HG02870 (cell line): ENCODE results near the gene FLOT1.

Experiments used
- ATAC-seq: cut with Tn5 transposase; IDR thresholded peaks from one replicate; pipeline ENCODE4 v1.9.1; 2021; ENCODE audit warnings: mild to moderate bottlenecking, moderate library complexity; ENCODE audit not compliant: unreplicated experiment

The FLOT1 gene

GRCh38 chr6:30742316-30743098 lies at the start of gene FLOT1:
Gene FLOT1, minus strand, starts transcription at chr6:30742687. Its CDS starts 498 bp downstream, at chr6:30742189.
- ATAC-seq = peak; percentile 64

DNA sequence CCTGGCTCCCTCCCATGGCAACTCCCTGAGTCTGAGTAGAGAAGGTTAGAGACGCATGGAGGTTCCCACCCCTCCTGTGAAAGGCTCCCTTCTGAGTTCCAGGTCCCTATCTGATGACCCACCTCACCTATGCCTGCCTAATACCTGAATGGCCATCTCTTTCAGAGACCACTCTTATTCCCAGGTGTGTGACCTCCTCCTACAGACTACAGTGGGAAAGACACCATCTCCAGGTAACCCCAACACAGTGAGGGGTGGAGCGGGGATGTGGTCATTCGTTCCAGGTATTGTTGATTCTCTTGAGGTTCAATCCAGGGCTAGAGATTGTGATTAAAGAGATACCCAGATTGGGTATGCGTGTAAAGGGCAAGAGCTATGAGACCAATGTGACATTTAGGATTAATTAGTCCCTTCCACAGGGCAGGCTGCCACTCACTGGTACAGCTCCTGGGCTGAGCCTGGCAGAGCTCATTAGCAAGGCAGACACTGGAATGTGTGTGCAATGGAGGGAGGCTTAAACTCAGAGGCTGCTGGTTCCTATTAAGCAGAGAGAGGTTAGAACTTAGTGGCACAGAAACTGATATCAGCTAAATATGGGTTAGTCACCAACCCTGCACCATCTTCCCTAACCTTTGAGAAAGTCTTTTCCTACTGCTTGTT lies 48.4 kb upstream of the FLOT1 start:
- ATAC-seq = no peak

DNA sequence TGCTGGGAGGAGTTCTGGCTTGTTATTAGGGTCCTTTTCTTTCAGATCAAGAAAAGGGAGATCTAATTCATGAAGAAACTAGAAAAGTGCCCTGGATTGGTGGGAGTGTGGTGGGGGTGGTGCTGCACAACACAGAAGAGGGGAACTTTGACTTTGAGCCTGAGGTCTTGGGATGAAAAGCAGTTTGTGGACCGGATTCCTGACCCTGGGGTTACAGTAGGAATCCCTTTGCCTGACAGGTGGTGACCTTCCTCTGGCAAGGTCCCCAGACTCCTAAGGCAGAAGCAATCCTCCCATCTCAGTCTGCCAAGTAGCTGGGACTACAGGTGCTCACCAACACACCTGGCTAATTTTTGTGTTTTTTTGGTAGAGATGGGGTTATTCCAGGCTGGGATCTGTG lies 47.1 kb upstream of the FLOT1 start:
- ATAC-seq = no peak

- no peak for ATAC-seq
Observed at GRCh38 chr6:30787954-30788353, 45.5 kb upstream of the FLOT1 start.

DNA sequence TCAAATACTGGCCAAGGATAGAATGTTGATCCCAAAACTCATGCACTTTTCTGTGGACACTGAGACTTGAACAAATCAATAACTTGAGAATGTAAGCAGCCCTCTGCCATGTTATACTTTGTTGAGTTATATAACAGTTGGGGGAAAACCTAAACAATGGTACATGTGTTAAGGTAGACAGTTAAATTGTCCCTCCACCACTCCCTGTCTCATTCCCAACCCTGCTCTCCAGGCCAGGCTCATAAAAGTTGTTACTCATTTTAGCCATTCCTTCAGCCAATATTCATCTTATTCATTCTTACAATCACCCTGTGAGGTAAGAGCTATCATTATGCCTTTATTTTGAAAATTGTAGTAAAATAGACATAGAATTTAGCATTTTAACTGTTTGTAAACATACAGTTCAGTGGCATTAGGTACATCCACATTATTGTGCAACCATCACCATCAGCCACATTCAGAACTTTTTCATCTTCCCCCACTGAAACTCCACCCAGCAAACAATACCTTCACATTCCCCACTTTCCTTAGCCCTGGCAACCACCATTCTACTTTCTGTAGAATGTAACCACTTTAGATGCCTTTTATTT lies 40.0 kb upstream of the FLOT1 start:
- ATAC-seq = no peak

DNA sequence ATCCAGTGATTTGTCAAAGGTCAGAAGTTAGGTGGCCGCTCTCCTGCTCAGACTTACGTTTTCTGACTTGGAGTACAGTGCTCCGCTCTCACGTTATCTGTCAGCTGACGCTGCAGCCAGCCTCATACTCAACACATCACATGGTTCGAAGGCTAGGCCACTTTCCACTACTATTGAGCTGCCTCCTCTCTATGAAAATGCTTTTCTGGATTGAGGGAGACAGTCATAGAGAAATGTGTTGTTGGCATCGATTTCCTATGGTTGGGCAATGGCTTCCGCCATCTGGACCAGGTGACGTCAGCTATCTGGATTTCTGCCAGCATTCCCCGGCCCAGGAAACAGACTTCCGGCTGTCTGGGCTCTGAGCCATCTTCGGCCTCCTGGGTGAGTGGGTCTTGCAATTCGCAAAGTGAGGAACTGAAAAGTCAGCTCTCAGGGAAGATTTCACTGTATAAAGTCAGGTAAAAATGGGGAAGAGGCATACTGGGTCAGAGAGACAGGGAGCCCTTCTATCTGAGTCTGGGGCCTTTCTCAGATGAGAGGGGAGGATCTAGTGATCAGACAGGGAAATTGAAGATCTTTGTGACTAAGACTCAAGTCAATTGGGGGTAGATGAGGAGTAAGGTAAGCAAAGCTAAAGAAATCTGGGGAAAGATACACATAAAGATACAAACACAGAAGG lies 39.4 kb upstream of the FLOT1 start:
- ATAC-seq = no peak

GRCh38 chr6:30781395-30781742 lies 38.9 kb upstream of the FLOT1 start:
- ATAC-seq = no peak

- ATAC-seq = no peak
Observed at GRCh38 chr6:30780642-30780920, 38.1 kb upstream of the FLOT1 start.

DNA sequence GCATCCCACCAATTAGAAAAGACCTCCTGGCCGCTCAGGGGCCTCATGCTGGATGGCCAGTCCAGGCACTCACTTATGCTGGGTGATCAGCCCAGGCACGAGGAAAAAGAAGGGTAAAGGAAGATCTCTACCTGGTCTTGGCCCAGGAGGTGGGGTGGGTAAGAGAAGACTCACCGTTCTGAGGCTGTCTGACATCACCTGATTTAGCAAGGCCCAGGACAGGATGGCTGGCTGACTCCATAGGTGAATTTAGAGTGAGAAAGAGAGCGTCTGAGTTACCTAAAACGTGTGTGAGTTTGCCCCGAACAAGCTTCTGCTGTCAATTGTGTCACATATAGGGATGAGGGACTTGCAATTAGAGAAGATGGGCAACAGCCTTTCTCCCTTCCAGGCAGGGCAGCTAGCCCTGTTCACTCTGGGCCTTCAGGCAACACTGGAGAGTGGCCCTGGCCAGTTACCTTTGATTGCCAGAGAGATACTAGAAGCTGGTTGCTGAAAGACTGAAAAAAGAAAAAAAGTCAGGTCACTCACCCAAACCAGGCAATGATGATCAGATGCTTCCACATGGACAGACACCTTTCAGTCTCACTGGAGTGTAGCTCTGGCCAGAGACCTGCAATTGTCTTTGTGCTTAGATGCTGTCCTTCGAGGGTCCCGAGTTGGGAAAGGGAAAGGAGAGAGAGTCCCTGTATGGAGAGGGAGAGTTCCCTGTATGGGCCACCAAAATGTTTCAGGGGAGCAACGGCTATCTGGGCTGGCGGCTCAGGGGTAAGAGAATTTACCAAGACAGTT lies 37.6 kb upstream of the FLOT1 start:
- no peak for ATAC-seq

DNA sequence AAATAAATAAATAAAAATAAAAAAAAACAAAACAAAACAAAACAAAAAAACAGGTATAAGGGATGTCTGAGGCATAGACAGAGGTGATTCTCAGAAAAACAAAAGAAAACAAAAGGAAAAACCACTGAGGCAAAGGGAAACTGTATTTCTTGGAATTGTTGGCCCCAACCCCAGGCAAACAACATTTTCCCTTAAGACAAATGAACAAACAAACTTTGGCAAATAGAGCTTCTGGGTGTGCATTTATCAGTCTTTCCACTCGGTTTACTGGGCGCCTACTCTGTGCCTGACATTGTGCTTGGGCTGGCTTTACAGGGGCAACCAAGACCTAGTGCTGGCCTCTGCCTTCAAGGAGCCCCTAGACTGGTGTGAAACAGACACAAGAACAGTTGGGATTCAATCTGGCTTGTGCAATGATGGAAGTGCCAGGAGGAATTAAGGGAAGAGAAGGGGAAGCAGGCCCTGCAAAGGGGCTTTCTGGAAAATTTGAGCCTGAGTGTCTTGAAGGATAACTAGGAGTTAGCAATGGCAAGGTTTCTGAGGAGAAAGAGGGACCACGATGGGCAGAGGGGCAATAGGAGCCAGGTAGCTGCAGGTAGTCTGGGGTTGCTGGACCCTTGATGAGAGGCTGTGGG lies 35.6 kb upstream of the FLOT1 start:
- ATAC-seq = no peak

- no peak for ATAC-seq
Observed at GRCh38 chr6:30777155-30777485, 34.6 kb upstream of the FLOT1 start.

- ATAC-seq = no peak
Observed at GRCh38 chr6:30776390-30777154, 34.1 kb upstream of the FLOT1 start.

GRCh38 chr6:30775104-30775503 lies 32.6 kb upstream of the FLOT1 start:
- ATAC-seq = no peak

- no peak for ATAC-seq
Observed at GRCh38 chr6:30774701-30775100, 32.2 kb upstream of the FLOT1 start.

DNA sequence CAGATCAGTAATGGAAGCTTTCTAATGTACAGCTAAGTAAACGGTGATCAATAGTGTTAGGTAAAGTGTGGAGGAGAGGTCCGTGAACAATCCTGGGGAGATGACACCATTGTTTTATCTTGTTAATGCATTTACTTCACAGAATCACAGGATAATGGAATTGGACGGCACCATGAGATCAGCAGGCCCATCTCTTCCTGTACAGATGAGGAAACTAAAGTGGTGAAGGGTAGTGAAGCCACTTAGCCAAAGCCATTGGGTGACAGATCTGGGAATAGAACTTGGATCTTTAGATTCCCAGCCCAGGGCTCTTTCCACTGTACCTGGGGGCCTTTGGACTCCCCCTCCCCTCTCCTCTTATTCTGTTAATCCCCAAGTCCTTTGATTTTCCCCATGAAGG lies 28.1 kb upstream of the FLOT1 start:
- ATAC-seq = no peak

DNA sequence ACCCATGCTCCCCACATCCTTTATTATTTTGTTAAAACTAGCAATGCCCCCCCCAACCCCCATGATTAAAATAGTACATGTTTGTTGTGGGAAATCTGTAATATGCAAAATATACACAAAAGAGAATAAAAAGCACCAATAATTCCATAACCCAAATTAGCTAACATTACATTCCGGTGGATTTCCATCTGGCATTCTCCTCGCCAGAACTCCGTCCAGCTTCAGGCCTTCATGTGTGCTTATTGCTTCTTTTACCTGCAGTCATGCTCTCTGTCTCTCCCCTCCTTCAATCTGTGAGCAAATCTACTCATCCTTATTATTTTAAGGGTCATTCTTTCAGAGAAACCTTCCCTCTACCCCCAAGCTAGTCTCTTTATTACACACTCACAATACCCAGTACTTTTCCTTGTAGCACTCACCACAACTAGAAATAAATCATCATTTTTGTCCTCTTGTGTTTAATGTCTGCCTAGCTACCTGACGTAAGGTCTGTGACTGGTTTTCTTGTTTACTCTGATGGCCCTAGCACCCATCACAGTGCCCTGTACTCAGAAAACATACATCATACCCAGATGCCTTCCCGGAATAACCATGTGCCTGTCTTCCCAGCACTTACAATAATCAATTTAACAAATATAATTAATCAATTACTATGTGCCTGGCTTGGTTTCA lies 27.5 kb upstream of the FLOT1 start:
- no peak for ATAC-seq

GRCh38 chr6:30769088-30769852 lies 26.8 kb upstream of the FLOT1 start:
- ATAC-seq = no peak

DNA sequence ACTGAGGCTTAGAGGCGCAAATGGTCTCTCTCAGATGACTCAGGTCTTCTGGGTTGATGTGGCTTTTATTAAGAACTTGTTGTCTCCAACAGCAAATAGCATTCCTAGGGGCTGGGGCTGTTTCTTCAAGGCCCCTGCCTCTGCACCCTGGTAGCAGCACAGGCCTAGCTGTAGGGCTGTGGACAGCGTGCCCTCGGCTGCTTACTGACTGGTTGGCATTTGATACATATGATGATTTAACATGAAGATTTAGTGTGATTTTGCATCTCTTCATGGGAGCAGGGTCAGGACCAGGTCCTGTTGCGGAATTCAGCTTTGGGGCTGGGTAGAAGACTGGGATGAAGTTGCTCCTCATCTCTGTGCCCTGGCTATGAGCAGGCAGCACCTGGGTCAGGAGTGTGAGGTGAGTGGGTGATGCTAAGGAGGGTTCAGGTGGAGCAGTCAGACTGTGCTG lies 26.2 kb upstream of the FLOT1 start:
- no peak for ATAC-seq

DNA sequence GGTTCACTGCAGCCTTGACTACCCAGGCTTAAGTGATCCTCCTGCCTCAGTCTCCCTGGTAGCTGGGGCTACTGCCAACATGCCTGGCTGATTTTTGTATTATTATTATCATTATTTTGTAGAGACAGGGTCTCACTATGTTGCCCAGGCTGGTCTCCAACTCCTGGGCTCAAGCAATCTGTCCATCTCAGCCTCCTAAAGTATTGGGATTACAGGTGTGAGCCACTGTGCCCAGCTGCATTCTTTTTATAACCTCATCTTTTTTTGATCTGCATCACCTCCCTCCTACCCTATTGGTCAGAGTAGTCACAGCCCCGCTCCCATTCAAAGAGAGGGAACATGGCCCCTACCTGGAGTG lies 25.4 kb upstream of the FLOT1 start:
- ATAC-seq = no peak
